Astrocyte (in vitro differentiated cells and primary cell): ENCODE measurements around the gene COL18A1.
"Not testable (repeated sequence)": the region's sequence is repeated elsewhere in the genome, so short reads cannot be mapped to it uniquely, and the experiment has no call there.

ENCODE experiments used
- EZH2 ChIP-seq: IDR thresholded peaks from 2 replicates; pipeline ENCODE4 v1.6.1; 2012; ENCODE audit warnings: mild to moderate bottlenecking, low read length, inconsistent platforms; ENCODE audit not compliant: insufficient read depth
- TF ChIP-seq, protein P1 (sequence below): IDR thresholded peaks from 2 replicates; pipeline ENCODE4 v1.5.1; 2011; ENCODE audit warnings: low read depth, mild to moderate bottlenecking, inconsistent platforms, low read length, moderate library complexity; ENCODE audit not compliant: insufficient read depth

DNA sequence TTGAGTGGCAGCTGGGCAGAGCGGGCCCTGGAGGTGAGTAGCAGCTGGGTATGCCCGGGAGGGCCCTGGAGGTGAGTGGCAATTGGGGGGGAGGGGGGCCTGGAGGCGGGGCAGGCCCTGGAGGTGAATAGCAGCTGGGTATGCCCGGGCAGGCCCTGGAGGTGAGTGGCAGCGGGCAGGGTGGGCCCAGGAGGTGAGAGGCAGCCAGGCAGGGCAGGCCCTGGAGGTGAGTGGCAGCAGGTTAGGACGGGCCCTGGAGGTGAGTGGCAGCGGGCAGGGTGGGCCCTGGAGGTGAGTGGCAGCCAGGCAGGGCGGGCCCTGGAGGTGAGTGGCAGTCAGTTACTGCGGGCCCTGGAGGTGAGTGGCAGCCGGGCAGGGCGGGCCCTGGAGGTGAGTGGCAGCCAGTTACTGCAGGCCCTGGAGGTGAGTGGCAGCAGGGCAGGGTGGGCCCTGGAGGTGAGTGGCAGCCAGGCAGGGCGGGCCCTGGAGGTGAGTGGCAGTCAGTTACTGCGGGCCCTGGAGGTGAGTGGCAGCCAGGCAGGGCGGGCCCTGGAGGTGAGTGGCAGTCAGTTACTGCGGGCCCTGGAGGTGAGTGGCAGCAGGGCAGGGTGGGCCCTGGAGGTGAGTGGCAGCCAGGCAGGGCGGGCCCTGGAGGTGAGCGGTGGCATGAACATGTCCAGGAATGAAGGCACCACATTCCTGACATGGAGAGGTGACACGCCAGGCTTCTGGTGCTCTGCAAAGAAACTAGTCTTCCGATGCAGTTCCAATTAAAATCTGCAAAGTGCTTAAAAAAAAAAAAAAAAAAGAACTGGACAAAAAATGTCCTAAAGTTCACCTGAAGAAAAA is 122.4 kb downstream of the COL18A1 start:
- TF ChIP-seq, protein P1, sequence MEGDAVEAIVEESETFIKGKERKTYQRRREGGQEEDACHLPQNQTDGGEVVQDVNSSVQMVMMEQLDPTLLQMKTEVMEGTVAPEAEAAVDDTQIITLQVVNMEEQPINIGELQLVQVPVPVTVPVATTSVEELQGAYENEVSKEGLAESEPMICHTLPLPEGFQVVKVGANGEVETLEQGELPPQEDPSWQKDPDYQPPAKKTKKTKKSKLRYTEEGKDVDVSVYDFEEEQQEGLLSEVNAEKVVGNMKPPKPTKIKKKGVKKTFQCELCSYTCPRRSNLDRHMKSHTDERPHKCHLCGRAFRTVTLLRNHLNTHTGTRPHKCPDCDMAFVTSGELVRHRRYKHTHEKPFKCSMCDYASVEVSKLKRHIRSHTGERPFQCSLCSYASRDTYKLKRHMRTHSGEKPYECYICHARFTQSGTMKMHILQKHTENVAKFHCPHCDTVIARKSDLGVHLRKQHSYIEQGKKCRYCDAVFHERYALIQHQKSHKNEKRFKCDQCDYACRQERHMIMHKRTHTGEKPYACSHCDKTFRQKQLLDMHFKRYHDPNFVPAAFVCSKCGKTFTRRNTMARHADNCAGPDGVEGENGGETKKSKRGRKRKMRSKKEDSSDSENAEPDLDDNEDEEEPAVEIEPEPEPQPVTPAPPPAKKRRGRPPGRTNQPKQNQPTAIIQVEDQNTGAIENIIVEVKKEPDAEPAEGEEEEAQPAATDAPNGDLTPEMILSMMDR, result not testable (repeated sequence)
- not testable (repeated sequence) for TF ChIP-seq EZH2
